Midbrain (tissue), 1 donor: Measurements from ENCODE around the gene LHX3.

Experiments
- DNase-seq: peaks from one replicate; lab custom pipeline; 2025; lab: John Stamatoyannopoulos, UW

The LHX3 gene

GRCh38 chr9:136207616-136208015 lies 2.7 kb upstream of the LHX3 start:
- no peak for DNase-seq

GRCh38 chr9:136206602-136207275 lies 1.8 kb upstream of the LHX3 start:
- DNase-seq = no peak

- no peak for DNase-seq
Measured at GRCh38 chr9:136205707-136205992, 722 bp upstream of the LHX3 start.

- DNase-seq = no peak
Measured at GRCh38 chr9:136204145-136204805, 653 bp downstream of the LHX3 start.

- no peak for DNase-seq
Measured at GRCh38 chr9:136203408-136204144, 1.4 kb downstream of the LHX3 start.

- no peak for DNase-seq
Measured at GRCh38 chr9:136202454-136203407, 2.2 kb downstream of the LHX3 start.

- no peak for DNase-seq
Measured at GRCh38 chr9:136201609-136202453, 3.1 kb downstream of the LHX3 start.

- DNase-seq = no peak
Measured at GRCh38 chr9:136201174-136201573, 3.8 kb downstream of the LHX3 start.

- DNase-seq = no peak
Measured at GRCh38 chr9:136200424-136200823, 4.5 kb downstream of the LHX3 start.

- DNase-seq = no peak
Measured at GRCh38 chr9:136199391-136200288, 5.3 kb downstream of the LHX3 start.

GRCh38 chr9:136198605-136199083 lies 6.3 kb downstream of the LHX3 start:
- DNase-seq = no peak

GRCh38 chr9:136197930-136198604 lies 6.9 kb downstream of the LHX3 start:
- no peak for DNase-seq

- DNase-seq = no peak
Measured at GRCh38 chr9:136197084-136197875, 7.6 kb downstream of the LHX3 start.

GRCh38 chr9:136196404-136197083 lies 8.4 kb downstream of the LHX3 start:
- DNase-seq = no peak

- DNase-seq = no peak
Measured at GRCh38 chr9:136194540-136194939, 10.4 kb downstream of the LHX3 start.

- no peak for DNase-seq
Measured at GRCh38 chr9:136193891-136194279, 11.0 kb downstream of the LHX3 start.

- no peak for DNase-seq
Measured at GRCh38 chr9:136193127-136193890, 11.6 kb downstream of the LHX3 start.
